Esophagus squamous epithelium (tissue), 5 donors: Measurements from ENCODE around the gene PPOX. TPM values are rescaled to one million over a fixed set of nuclear protein-coding genes. Genes with fewer than 3 reads are reported as not detected.
A peak's percentile ranks its signal among the peaks of the same experiment; 100 is the strongest.

Experiments used
- DNase-seq: peaks from one replicate; lab custom pipeline; 2025; lab: John Stamatoyannopoulos, UW
- H3K27ac ChIP-seq, 4 donors: fragments of 200-600 bp; sonication (generic); one replicate each; pipeline ENCODE4 v1.5.1; 2016 to 2019; ENCODE audit warnings: mild to moderate bottlenecking in 1 of 4
- H3K27me3 ChIP-seq, 4 donors: fragments of 200-600 bp; sonication (generic); 1 replicate in 3 of 4; 2 replicates in 1 of 4; pipeline versions ENCODE4 v1.5.1 to v1.6.0; 2017 to 2021; ENCODE audit warnings: antibody characterized with exemption in 1 of 4
- H3K36me3 ChIP-seq, 3 donors: fragments of 200-600 bp; sonication (generic); one replicate each; pipeline ENCODE4 v1.5.1; 2016 to 2019
- H3K4me1 ChIP-seq, 3 donors: fragments of 200-600 bp; sonication (generic); one replicate each; pipeline ENCODE4 v1.5.1; 2017 to 2019
- H3K4me3 ChIP-seq, 4 donors: fragments of 200-600 bp; sonication (generic); 1 replicate in 3 of 4; 2 replicates in 1 of 4; pipeline ENCODE4 v1.5.1; 2016 to 2019; ENCODE audit warnings: mild to moderate bottlenecking in 2 of 4, moderate library complexity in 1 of 4
- H3K9me3 ChIP-seq, 3 donors: fragments of 200-600 bp; sonication (generic); one replicate each; pipeline ENCODE4 v1.5.1; 2016 to 2019
- CTCF ChIP-seq, 6 experiments: fragments of 450-650 bp in 4 of 6; fragments of 200-600 bp in 2 of 6; sonication (generic) in 2 of 6; IDR thresholded peaks; one replicate each; pipeline ENCODE4 v1.5.1; 2016 to 2019; ENCODE audit warnings: antibody characterized with exemption in 6 of 6, mild to moderate bottlenecking in 4 of 6, moderate library complexity in 4 of 6
- POLR2A ChIP-seq, 4 donors: fragments of 450-650 bp; IDR thresholded peaks; one replicate each; pipeline ENCODE4 v1.6.1; 2017; ENCODE audit warnings: antibody characterized with exemption in 4 of 4, mild to moderate bottlenecking in 4 of 4, moderate library complexity in 3 of 4
- WGBS, 2 donors: methylation state at CpG; one replicate each; pipeline ENCODE4 v1.1.5; 2018; 5-methylcytosine and 5-hydroxymethylcytosine counted together
- intact Hi-C: fragments of 100-400 bp; cut with DNase I; formaldehyde crosslinking; loops from one replicate; pipeline ENCODE4 v1.15.0; 2022
- total RNA-seq, 4 donors: library from RNA; depleted of rRNA; stranded (reverse); fragments of >200 nt; gene quantifications; one replicate each; pipeline ENCODE4 v1.1.0, GENCODE V29; 2016
- donor health status: DM: yes; HTN: yes; CAD: no.

The PPOX gene
- total RNA-seq, 4 donors from 2014 or later: 5.8 to 28.8 (median 11.7) TPM

- intact Hi-C loops: no loop called here
- TF ChIP-seq CTCF (IDR thresholded peaks at IDR 0.05) (peak; percentile 75 to 91 (median 85)), POLR2A (IDR thresholded peaks at IDR 0.05) (no peak)
Observed at GRCh38 chr1:161192476-161193465, 26.5 kb downstream of the PPOX start.

GRCh38 chr1:161193561-161194235, 27.5 kb downstream of the PPOX start:
- intact Hi-C loops: no loop called here
- WGBS, 2 donors: no CpG with 5 or more reads among the region's 21 CpGs

More at GRCh38 chr1:161192476-161193465, 26.5 kb downstream of the PPOX start:
- Histone ChIP-seq H3K9me3 (no peaks in the 10 kb centered on the region), H3K36me3 (peaks cover 0 to 27% (median 0%) of the 10 kb centered on the region in 3 donors), H3K27me3 (no peaks in the 10 kb centered on the region), H3K27ac (peak overlapping the region in 3 of 4 donors; percentile 22 to 52 (median 22)), H3K4me1 (peaks cover 4 to 79% (median 47%) of the 10 kb centered on the region in 3 donors), H3K4me3 (no peak overlapping the region)
- 36 to 45% methylated on average over 7 to 10 of the region's 15 CpGs for WGBS, 2 donors
- no peak for DNase-seq

GRCh38 chr1:161195171-161195570, 28.9 kb downstream of the PPOX start:
- WGBS, 2 donors: 74 to 86% methylated on average over 3 of the region's 4 CpGs
- H3K4me3 ChIP-seq: peak overlapping the region in 1 of 4 donors; percentile 65
- peak overlapping the region in 1 of 4 donors; percentile 52 for H3K27ac ChIP-seq
- intact Hi-C loops: no loop called here
- peaks cover 0 to 27% (median 0%) of the 10 kb centered on the region in 3 donors for H3K36me3 ChIP-seq
- no peak for TF ChIP-seq CTCF (IDR thresholded peaks at IDR 0.05)
- no peak for TF ChIP-seq POLR2A (IDR thresholded peaks at IDR 0.05)
- no peaks in the 10 kb centered on the region for H3K9me3 ChIP-seq
- no peaks in the 10 kb centered on the region for H3K27me3 ChIP-seq
- peaks cover 25 to 92% (median 69%) of the 10 kb centered on the region in 3 donors for H3K4me1 ChIP-seq
- no peak for DNase-seq

More at GRCh38 chr1:161193561-161194235, 27.5 kb downstream of the PPOX start:
- no peak for DNase-seq
- Histone ChIP-seq H3K36me3 (peaks cover 0 to 27% (median 0%) of the 10 kb centered on the region in 3 donors), H3K4me1 (peaks cover 12 to 88% (median 56%) of the 10 kb centered on the region in 3 donors), H3K27ac (peak overlapping the region in 2 of 4 donors; percentile 22 to 52), H3K27me3 (no peaks in the 10 kb centered on the region), H3K4me3 (no peak overlapping the region), H3K9me3 (no peaks in the 10 kb centered on the region)
- TF ChIP-seq POLR2A (IDR thresholded peaks at IDR 0.05) (no peak), CTCF (IDR thresholded peaks at IDR 0.05) (no peak)

- peak overlapping the region in 3 of 4 donors; percentile 90 to 99 (median 99) for H3K27ac ChIP-seq
- 75 to 96% methylated on average over 2 to 4 of the region's 7 CpGs for WGBS, 2 donors
- intact Hi-C loops: no loop called here
Observed at GRCh38 chr1:161196111-161196510, 29.9 kb downstream of the PPOX start.

More at GRCh38 chr1:161196111-161196510, 29.9 kb downstream of the PPOX start:
- Histone ChIP-seq H3K4me3 (peak overlapping the region in 1 of 4 donors; percentile 65), H3K36me3 (peaks cover 0 to 22% (median 0%) of the 10 kb centered on the region in 3 donors), H3K4me1 (peaks cover 35 to 95% (median 78%) of the 10 kb centered on the region in 3 donors), H3K9me3 (no peaks in the 10 kb centered on the region), H3K27me3 (no peaks in the 10 kb centered on the region)
- no peak for TF ChIP-seq POLR2A (IDR thresholded peaks at IDR 0.05)
- no peak for TF ChIP-seq CTCF (IDR thresholded peaks at IDR 0.05)
- no peak for DNase-seq
